Right ventricle myocardium inferior (tissue), 1 donor: ENCODE data around the gene CLSTN1. TPM values are rescaled to one million over a fixed set of nuclear protein-coding genes. Genes with fewer than 3 reads are reported as not detected.
A peak's percentile ranks its signal among the peaks of the same experiment; 100 is the strongest.

ENCODE experiments used
- ATAC-seq: fragments of 200-7000 bp; cut with Tn5 transposase; one replicate; pipeline ENCODE4 v1.9.1; 2020; ENCODE audit warnings: mild to moderate bottlenecking, moderate library complexity
- DNase-seq: peaks from one replicate; pipeline ENCODE4 v3.0.0; 2021; ENCODE audit errors: missing footprints
- intact Hi-C: fragments of 100-400 bp; cut with DNase I; formaldehyde crosslinking; loops from one replicate; pipeline ENCODE4 v1.11.0; 2022
- long read RNA-seq: library from polyadenylated mRNA; unstranded; transcript quantifications from one replicate; pipeline ENCODE4 v2.0.0, GENCODE V29; 2021
- total RNA-seq: library from RNA; stranded (reverse); fragmentation: NEBNext Ultra II Directional; extraction: Animal tissue kit (Norgen Biotek cat#: 25700); gene quantifications from one replicate; pipeline ENCODE4 v1.2.1, GENCODE V29; 2021
- donor health status: DM: no; HTN: yes; CAD: no; lungs with severe emphysema.

Gene CLSTN1
- 52.3 TPM for total RNA-seq
- long read RNA-seq, full-length matches to known transcripts = 15 of 46 reads
- long read RNA-seq, partial matches to known transcripts = 25 of 46 reads
- long read RNA-seq, other reads (novel, unspliced or antisense) = 6 of 46 reads

GRCh38 chr1:9823943-9824701 is at the start of gene CLSTN1:
TSS of gene CLSTN1 (minus strand) at chr1:9823965. CDS start at chr1:9823733, 232 bp downstream.
- intact Hi-C loops = loop anchor here (5.0 kb wide), 1 partner anchor 53 kb away; no protein-coding TSS in a partner anchor
- ATAC-seq = peak; percentile 88
- DNase-seq = peak; percentile 95

DNA sequence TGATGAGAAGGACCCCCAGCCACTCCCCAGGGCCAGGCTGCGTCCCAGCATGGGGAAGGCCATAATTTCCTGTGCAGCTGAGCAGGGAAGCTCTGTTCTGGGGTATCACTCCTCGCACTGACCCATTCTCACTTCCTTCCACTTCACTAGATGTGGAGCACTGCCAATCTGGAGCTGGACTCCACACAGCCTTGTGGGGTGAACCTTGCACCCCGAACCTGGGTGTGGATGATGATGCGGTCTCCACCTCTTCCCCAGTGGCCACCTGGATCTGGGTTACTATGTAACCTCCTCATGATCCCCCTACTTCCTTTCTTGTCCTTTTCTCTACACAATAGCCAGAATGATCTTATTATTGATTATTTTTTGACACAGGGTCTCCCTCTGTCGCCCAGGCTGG is 49.6 kb upstream of the CLSTN1 start:
- no peak for DNase-seq
- no peak for ATAC-seq
- intact Hi-C loops = loop anchor here (10.0 kb wide), 1 partner anchor 461 kb away; no protein-coding TSS in a partner anchor

DNA sequence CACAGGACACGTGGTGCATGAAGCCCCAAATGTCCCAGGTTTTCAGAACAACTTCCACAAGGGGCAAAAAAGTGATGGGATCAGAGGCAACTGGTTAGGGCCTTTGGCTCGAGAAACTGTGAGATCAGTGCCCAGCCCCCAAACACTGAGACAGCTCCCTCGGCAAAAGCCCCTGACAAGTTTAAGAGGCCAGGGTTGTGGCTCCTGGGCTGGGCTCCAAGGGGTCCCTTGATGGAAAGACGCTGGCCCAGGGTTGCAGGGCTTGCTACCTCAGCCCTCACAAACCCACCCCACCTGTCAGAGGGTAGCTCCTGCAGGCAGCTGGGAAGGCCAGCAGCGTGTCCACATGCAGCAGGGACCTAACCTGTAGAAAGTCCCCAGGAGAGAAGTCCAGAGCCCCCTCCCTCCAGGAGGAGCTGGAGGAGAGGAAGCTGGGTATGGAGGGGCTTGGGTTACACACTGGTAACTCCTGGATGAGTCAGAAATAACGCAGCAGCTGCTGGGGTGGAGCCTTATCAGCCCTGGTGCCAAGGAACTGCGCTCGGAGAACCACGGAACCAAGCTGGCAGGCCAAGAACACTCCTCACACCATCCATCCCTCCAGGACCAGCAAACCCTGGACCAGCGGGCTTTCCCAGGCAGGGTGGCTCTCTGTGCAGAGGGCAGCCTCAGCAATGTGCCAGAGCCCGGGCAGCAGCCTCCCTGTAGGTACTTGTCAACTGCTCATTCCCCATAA is 48.8 kb upstream of the CLSTN1 start:
- no peak for ATAC-seq
- no peak for DNase-seq
- intact Hi-C loops = loop anchor here (10.0 kb wide), 1 partner anchor 462 kb away; no protein-coding TSS in a partner anchor

GRCh38 chr1:9871707-9872425 is 48.1 kb upstream of the CLSTN1 start:
- DNase-seq = no peak
- intact Hi-C loops = loop anchor here (10.0 kb wide), 1 partner anchor 463 kb away; no protein-coding TSS in a partner anchor
- no peak for ATAC-seq

GRCh38 chr1:9871021-9871420 is 47.3 kb upstream of the CLSTN1 start:
- intact Hi-C loops = loop anchor here (10.0 kb wide), 1 partner anchor 464 kb away; no protein-coding TSS in a partner anchor
- no peak for ATAC-seq
- no peak for DNase-seq

GRCh38 chr1:9870572-9870971 is 46.8 kb upstream of the CLSTN1 start:
- DNase-seq = no peak
- intact Hi-C loops = loop anchor here (10.0 kb wide), 1 partner anchor 464 kb away; no protein-coding TSS in a partner anchor
- no peak for ATAC-seq

- intact Hi-C loops = loop anchor here (10.0 kb wide), 1 partner anchor 465 kb away; no protein-coding TSS in a partner anchor
- ATAC-seq (no peak), DNase-seq (no peak)
Observed at GRCh38 chr1:9869831-9870251, 46.1 kb upstream of the CLSTN1 start.

DNA sequence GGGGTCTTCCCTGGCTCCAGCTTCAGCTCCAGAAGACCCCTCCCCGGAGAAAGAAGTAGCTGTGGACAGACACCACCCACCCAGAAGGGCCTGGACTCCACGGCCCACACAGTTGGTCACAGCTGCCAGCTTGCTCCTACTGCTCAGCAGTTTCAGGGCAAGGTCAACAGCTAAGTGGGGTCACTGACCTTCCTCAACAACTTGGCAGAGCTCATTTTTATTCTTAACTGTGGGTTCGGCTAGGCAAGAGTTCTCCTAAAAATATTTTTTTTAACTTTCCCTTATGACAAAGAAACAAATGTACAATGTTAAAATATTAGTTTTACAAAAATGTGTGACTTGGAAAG is 44.5 kb upstream of the CLSTN1 start:
- DNase-seq (no peak), ATAC-seq (no peak)
- intact Hi-C loops = no loop called here

GRCh38 chr1:9867408-9868243 is 43.9 kb upstream of the CLSTN1 start:
- ATAC-seq = peak; percentile 72
- peak; percentile 90 for DNase-seq
- intact Hi-C loops = loop anchor here (1.0 to 2.0 kb wide), 3 partner anchors 82 to 240 kb away; no protein-coding TSS in a partner anchor

DNA sequence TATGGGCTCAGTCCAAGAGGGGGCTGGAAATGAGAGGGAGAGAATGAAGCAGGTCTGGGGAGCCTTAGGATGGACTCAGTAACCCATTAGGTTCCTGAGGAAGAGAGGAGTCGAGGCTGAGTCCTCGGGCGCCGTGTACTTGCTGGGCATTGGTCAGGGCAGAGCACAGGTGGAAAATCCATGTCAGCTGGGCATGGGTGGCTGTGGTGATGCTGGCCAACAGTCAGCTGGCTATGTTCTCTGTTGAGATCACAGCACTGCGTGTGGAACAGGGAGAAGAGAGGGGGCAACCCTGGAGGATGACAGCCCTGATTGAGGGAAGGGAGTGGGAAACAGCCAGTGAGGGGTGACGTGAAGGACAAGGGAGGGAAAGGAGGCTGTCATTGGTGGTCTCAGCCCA is 43.1 kb upstream of the CLSTN1 start:
- intact Hi-C loops = loop anchor here (1.0 to 2.0 kb wide), 3 partner anchors 82 to 240 kb away; no protein-coding TSS in a partner anchor
- no peak for ATAC-seq
- DNase-seq = no peak

GRCh38 chr1:9865724-9866123 is 42.0 kb upstream of the CLSTN1 start:
- ATAC-seq (no peak), DNase-seq (no peak)
- intact Hi-C loops = loop anchor here (2.0 kb wide), 1 partner anchor 141 kb away; no protein-coding TSS in a partner anchor

DNA sequence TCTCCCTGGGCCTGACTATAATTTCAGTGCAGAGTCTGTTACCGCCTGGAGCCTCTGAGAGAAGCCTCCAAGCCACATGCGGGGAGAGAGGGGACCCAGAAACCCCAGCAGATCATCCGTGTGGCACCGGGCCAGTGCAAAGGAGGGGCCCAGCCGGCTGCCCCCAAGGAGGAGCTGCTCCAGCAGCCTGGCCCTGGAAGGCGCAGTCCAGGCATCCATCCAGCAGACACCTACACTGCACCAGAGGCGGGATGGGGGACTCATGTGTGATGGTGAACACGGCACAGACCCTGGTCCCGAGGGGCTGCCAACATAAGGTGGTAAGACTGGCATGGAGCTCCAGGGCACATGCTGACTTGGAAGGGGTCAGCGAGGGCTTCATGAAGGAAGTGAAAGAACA is 39.6 kb upstream of the CLSTN1 start:
- DNase-seq (no peak), ATAC-seq (no peak)
- intact Hi-C loops = no loop called here

- ATAC-seq (no peak), DNase-seq (no peak)
- intact Hi-C loops = no loop called here
Observed at GRCh38 chr1:9861360-9861759, 37.6 kb upstream of the CLSTN1 start.

DNA sequence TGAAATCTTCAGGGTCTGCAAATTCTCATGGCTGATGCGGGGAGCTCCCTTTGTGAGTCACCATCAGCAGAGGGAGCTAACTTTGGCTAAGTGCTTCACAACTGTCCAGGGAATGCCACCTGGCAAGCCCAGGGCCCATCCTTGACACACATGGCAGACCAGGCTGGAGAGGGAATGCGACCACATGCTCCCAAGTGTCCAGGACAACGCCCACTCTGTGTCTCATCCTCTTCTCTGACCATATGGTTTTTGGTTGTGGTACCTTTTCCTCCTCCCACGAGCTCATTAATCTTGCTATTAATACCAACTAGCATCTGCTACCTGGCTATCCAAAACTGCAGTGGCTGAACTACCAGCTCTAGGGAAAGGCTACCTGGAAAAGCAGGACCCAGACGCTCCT is 37.1 kb upstream of the CLSTN1 start:
- intact Hi-C loops = no loop called here
- DNase-seq (no peak), ATAC-seq (no peak)

- DNase-seq (no peak), ATAC-seq (no peak)
- intact Hi-C loops = no loop called here
Observed at GRCh38 chr1:9859281-9860014, 35.7 kb upstream of the CLSTN1 start.

GRCh38 chr1:9858293-9859035 is 34.7 kb upstream of the CLSTN1 start:
- DNase-seq (no peak), ATAC-seq (no peak)
- intact Hi-C loops = no loop called here

GRCh38 chr1:9855186-9855585 is 31.4 kb upstream of the CLSTN1 start:
- DNase-seq (no peak), ATAC-seq (no peak)
- intact Hi-C loops = no loop called here
